ENCODE results near the gene LAG3.

- no peak for TF ChIP-seq CTCF (IDR thresholded peaks at IDR 0.05)
- TF ChIP-seq POLR2A (IDR thresholded peaks at IDR 0.05) = no peak
Measured at GRCh38 chr12:6788972-6789924, 16.9 kb downstream of the LAG3 start, which contains the start of gene CD4.

Data from thyroid gland (tissue), 4 donors.